Adrenal gland (tissue), 5 donors: ENCODE data around the gene TMEM116.

ENCODE experiments used
- CTCF ChIP-seq, 6 experiments: fragments of 450-650 bp in 4 of 6; fragments of 200-600 bp in 2 of 6; sonication (generic) in 1 of 6; IDR thresholded peaks; 1 replicate in 5 of 6; 2 replicates in 1 of 6; pipeline versions ENCODE4 v1.5.1 to v1.8.0; 2016 to 2021; ENCODE audit warnings: antibody characterized with exemption in 6 of 6, mild to moderate bottlenecking in 2 of 6, moderate library complexity in 1 of 6
- POLR2A ChIP-seq, 2 donors: fragments of 450-650 bp; IDR thresholded peaks; one replicate each; pipeline ENCODE4 v1.6.1; 2017; ENCODE audit warnings: antibody characterized with exemption in 2 of 2, mild to moderate bottlenecking in 2 of 2, moderate library complexity in 1 of 2
- donor health status: DM: no; HTN: no; CAD: no.

- TF ChIP-seq POLR2A (IDR thresholded peaks at IDR 0.05) (no peak), CTCF (IDR thresholded peaks at IDR 0.05) (no peak)
These were observed 87.8 kb downstream of the TMEM116 start for GRCh38 chr12:111925171-111925570.
